Measurements from ENCODE around the gene ATP6V0A1. TPM values are rescaled to one million over a fixed set of nuclear protein-coding genes. Genes with fewer than 3 reads are reported as not detected.
"Not testable (repeated sequence)": the region's sequence is repeated elsewhere in the genome, so short reads cannot be mapped to it uniquely, and the experiment has no call there.

Gene ATP6V0A1
- total RNA-seq, 1 experiment from 2014 or later: 53.4 TPM

DNA sequence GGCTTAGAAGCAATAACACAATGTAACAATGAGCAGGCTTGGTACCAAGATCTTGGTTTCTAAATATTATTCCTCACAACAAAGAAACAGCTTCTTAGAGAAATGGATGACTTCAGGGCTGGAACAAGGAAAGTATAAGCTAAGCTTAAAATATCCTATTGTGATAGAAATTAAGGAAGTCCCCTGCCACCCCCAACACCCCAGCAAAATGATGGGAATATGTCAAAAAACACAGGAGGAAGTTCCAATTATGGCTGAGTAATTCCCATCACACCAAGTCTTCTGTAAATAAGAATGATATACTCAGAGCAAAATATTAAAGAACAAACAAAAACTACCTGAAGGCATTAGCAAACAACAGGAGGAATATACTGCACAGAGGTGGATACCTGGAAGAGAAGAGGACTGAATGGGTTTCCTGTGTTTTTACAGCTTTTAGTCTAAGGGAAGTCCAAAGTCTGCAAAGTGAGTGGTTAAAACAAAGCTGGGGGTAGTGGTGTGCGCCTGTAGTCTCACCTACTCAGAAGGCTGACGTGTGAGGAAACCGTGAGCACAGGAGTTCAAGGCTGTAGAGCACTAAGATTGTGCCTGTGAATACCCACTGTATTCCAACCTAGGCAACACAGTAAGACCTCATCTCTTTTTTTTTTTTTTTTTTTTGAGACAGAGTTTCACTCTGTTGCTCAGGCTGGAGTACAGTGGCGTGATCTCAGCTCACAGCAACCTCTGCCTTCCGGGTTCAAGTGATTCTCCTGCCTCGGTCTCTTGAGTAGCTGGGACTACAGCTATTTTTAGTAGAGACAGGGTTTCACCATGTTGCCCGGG, 17.1 kb upstream of the ATP6V0A1 start:
- in situ Hi-C loops (cut with HindIII; ENCODE audit: low pct_unique_long_range_greater_than_20kb, low sequenced_read_pairs): no loop called here
- CTCF ChIA-PET: interaction anchor here (0.7 kb wide), 1 partner anchor 44 kb away, joined by 5 read pairs; no protein-coding TSS in a partner anchor
- BruUV-seq (replicated peaks): no TSS peak

DNA sequence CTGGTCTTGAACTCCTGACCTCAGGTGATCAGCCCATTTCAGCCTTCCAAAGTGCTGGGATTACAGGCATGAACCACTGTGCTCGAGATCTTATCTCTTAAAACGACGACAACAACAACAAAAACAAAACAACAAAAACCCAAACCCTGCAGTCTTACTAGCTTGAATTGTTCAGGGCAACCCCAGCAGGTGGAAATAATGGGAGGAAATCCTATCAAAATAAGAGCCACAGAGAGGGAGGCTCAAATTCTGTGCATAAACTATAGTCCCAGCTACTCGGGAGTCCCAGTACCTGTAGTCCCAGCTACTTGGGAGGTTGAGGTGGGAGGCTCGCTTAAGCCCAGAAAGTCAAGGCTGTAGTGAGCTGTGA, 16.5 kb upstream of the ATP6V0A1 start:
- Histone ChIP-seq H3K36me3 (ENCODE audit: control insufficient read depth, insufficient read depth, low read length) (no peaks in the 10 kb centered on the region), H3K27ac (ENCODE audit: low read length) (no peak overlapping the region), H3K4me3 (ENCODE audit: low read depth in 2 of 2, low read length in 2 of 2) (no peak overlapping the region), H3K4me1 (ENCODE audit: control insufficient read depth, insufficient read depth, low read length) (no peaks in the 10 kb centered on the region), H3K9me3 (ENCODE audit: control insufficient read depth, insufficient read depth, low read depth, low read length) (no peaks in the 10 kb centered on the region), H3K27me3 (ENCODE audit: control insufficient read depth, insufficient read depth, low read length) (no peaks in the 10 kb centered on the region)
- CTCF ChIA-PET: no interaction called here
- in situ Hi-C loops (cut with HindIII; ENCODE audit: low pct_unique_long_range_greater_than_20kb, low sequenced_read_pairs) (no loop called here), intact Hi-C loops (cut with micrococcal nuclease; ENCODE audit: unreplicated experiment) (no loop called here)
- TF ChIP-seq POLR2AphosphoS5 (IDR thresholded peaks at IDR 0.05; ENCODE audit: low read depth, low read length) (no peak), TCF7L2 (IDR thresholded peaks at IDR 0.05; ENCODE audit: low read depth, low read length) (no peak), SIN3A (IDR thresholded peaks at IDR 0.05; ENCODE audit: borderline replicate concordance, insufficient read depth, low read depth, low read length) (no peak)
- TF ChIP-seq, protein P1, sequence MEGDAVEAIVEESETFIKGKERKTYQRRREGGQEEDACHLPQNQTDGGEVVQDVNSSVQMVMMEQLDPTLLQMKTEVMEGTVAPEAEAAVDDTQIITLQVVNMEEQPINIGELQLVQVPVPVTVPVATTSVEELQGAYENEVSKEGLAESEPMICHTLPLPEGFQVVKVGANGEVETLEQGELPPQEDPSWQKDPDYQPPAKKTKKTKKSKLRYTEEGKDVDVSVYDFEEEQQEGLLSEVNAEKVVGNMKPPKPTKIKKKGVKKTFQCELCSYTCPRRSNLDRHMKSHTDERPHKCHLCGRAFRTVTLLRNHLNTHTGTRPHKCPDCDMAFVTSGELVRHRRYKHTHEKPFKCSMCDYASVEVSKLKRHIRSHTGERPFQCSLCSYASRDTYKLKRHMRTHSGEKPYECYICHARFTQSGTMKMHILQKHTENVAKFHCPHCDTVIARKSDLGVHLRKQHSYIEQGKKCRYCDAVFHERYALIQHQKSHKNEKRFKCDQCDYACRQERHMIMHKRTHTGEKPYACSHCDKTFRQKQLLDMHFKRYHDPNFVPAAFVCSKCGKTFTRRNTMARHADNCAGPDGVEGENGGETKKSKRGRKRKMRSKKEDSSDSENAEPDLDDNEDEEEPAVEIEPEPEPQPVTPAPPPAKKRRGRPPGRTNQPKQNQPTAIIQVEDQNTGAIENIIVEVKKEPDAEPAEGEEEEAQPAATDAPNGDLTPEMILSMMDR (IDR thresholded peaks at IDR 0.05): no peak
- TF ChIP-seq, protein P2, sequence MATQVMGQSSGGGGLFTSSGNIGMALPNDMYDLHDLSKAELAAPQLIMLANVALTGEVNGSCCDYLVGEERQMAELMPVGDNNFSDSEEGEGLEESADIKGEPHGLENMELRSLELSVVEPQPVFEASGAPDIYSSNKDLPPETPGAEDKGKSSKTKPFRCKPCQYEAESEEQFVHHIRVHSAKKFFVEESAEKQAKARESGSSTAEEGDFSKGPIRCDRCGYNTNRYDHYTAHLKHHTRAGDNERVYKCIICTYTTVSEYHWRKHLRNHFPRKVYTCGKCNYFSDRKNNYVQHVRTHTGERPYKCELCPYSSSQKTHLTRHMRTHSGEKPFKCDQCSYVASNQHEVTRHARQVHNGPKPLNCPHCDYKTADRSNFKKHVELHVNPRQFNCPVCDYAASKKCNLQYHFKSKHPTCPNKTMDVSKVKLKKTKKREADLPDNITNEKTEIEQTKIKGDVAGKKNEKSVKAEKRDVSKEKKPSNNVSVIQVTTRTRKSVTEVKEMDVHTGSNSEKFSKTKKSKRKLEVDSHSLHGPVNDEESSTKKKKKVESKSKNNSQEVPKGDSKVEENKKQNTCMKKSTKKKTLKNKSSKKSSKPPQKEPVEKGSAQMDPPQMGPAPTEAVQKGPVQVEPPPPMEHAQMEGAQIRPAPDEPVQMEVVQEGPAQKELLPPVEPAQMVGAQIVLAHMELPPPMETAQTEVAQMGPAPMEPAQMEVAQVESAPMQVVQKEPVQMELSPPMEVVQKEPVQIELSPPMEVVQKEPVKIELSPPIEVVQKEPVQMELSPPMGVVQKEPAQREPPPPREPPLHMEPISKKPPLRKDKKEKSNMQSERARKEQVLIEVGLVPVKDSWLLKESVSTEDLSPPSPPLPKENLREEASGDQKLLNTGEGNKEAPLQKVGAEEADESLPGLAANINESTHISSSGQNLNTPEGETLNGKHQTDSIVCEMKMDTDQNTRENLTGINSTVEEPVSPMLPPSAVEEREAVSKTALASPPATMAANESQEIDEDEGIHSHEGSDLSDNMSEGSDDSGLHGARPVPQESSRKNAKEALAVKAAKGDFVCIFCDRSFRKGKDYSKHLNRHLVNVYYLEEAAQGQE (IDR thresholded peaks at IDR 0.05; ENCODE audit: insufficient read depth in 1 of 2, low read depth in 2 of 2, low read length in 1 of 2): no peak
- POLR2A ChIA-PET: no interaction called here
- DNase-seq (ENCODE audit: low read depth, low spot score) (no peak), ATAC-seq (no peak)
- no TSS peak for BruUV-seq (replicated peaks)

More for the DNA sequence above, 17.1 kb upstream of the ATP6V0A1 start:
- intact Hi-C loops (cut with micrococcal nuclease; ENCODE audit: unreplicated experiment): no loop called here
- H3K4me3 ChIP-seq (ENCODE audit: low read depth in 2 of 2, low read length in 2 of 2): no peak overlapping the region
- ATAC-seq (no peak), DNase-seq (ENCODE audit: low read depth, low spot score) (no peak)
- H3K27ac ChIP-seq (ENCODE audit: low read length): no peak overlapping the region
- POLR2A ChIA-PET: no interaction called here
- H3K27me3 ChIP-seq (ENCODE audit: control insufficient read depth, insufficient read depth, low read length): no peaks in the 10 kb centered on the region
- TF ChIP-seq, protein P2 (IDR thresholded peaks at IDR 0.05; ENCODE audit: insufficient read depth in 1 of 2, low read depth in 2 of 2, low read length in 1 of 2): no peak
- TF ChIP-seq SIN3A (IDR thresholded peaks at IDR 0.05; ENCODE audit: borderline replicate concordance, insufficient read depth, low read depth, low read length): no peak
- no peak for TF ChIP-seq POLR2AphosphoS5 (IDR thresholded peaks at IDR 0.05; ENCODE audit: low read depth, low read length)
- TF ChIP-seq TCF7L2 (IDR thresholded peaks at IDR 0.05; ENCODE audit: low read depth, low read length): no peak
- TF ChIP-seq, protein P1 (IDR thresholded peaks at IDR 0.05): no peak
- H3K9me3 ChIP-seq (ENCODE audit: control insufficient read depth, insufficient read depth, low read depth, low read length): no peaks in the 10 kb centered on the region
- H3K4me1 ChIP-seq (ENCODE audit: control insufficient read depth, insufficient read depth, low read length): no peaks in the 10 kb centered on the region
- H3K36me3 ChIP-seq (ENCODE audit: control insufficient read depth, insufficient read depth, low read length): no peaks in the 10 kb centered on the region

DNA sequence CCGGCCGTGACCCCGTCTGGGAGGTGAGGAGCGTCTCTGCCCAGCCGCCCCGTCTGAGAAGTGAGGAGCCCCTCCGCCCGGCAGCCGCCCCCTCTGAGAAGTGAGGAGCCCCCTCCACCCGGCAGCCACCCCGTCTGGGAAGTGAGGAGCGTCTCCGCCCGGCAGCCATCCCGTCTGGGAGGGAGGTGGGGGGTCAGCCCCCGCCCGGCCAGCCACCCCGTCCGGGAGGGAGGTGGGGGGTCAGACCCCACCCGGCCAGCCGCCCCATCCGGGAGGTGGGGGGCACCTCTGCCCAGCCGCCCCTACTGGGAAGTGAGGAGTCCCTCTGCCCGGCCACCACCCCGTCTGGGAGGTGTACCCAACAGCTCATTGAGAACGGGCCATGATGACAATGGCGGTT, 9.5 kb upstream of the ATP6V0A1 start:
- H3K36me3 ChIP-seq (ENCODE audit: control insufficient read depth, insufficient read depth, low read length); DNase-seq (ENCODE audit: low read depth, low spot score); CTCF ChIA-PET; ATAC-seq; BruUV-seq (replicated peaks); in situ Hi-C loops (cut with HindIII; ENCODE audit: low pct_unique_long_range_greater_than_20kb, low sequenced_read_pairs); H3K27me3 ChIP-seq (ENCODE audit: control insufficient read depth, insufficient read depth, low read length); H3K27ac ChIP-seq (ENCODE audit: low read length); POLR2A ChIA-PET; H3K4me3 ChIP-seq (ENCODE audit: low read depth in 2 of 2, low read length in 2 of 2); intact Hi-C loops (cut with micrococcal nuclease; ENCODE audit: unreplicated experiment); H3K4me1 ChIP-seq (ENCODE audit: control insufficient read depth, insufficient read depth, low read length); H3K9me3 ChIP-seq (ENCODE audit: control insufficient read depth, insufficient read depth, low read depth, low read length): not testable (repeated sequence)

Data from Panc1 (cell line).